PC-3 (cell line): ENCODE measurements around the gene TMEM178B. TPM values are rescaled to one million over a fixed set of nuclear protein-coding genes. Genes with fewer than 3 reads are reported as not detected.
"Not testable (repeated sequence)": the region's sequence is repeated elsewhere in the genome, so short reads cannot be mapped to it uniquely, and the experiment has no call there.

Experiments used
- ATAC-seq: fragments of 200-7000 bp; cut with Tn5 transposase; 2 replicates; pipeline ENCODE4 v1.9.1; 2020; ENCODE audit warnings: mild to moderate bottlenecking, moderate library complexity
- BruUV-seq: library from RNA; stranded (reverse); fragments of 400-500 nt; replicated peaks from 2 replicates; lab custom pipeline; 2021; lab: Mats Ljungman, UMichigan
- CTCF ChIA-PET: fragments of 300-600 bp; sonication (Branson Sonifier 250); formaldehyde crosslinking; loops from one replicate; lab custom pipeline; 2022; ENCODE audit warnings: antibody characterized with exemption; lab: Charles Lee
- POLR2A ChIA-PET: fragments of 300-600 bp; sonication (Branson Sonifier 250); formaldehyde crosslinking; loops from one replicate; lab custom pipeline; 2022; ENCODE audit warnings: antibody characterized with exemption; ENCODE audit not compliant: unreplicated experiment; lab: Charles Lee
- DNase-seq: peaks from one replicate; pipeline ENCODE4 v3.0.0-alpha.2; 2015
- H2AFZ ChIP-seq: fragments of 300-600 bp; sonication (generic); 2 replicates; pipeline ENCODE4 v1.6.0; 2016; ENCODE audit warnings: antibody characterized with exemption, low read length
- H3F3A ChIP-seq: fragments of 300-600 bp; sonication (generic); one replicate; pipeline ENCODE4 v1.6.0; 2017; ENCODE audit warnings: antibody characterized with exemption, low read length, control low read depth, mild to moderate bottlenecking; ENCODE audit not compliant: unreplicated experiment
- H3K27ac ChIP-seq: fragments of 300-600 bp; sonication (generic); 2 replicates; pipeline ENCODE4 v1.5.1; 2016; ENCODE audit warnings: mild to moderate bottlenecking, low read length
- H3K27me3 ChIP-seq: fragments of 300-600 bp; sonication (generic); 2 replicates; pipeline ENCODE4 v1.6.1; 2016; ENCODE audit warnings: low read length, mixed read lengths
- H3K36me3 ChIP-seq: fragments of 300-600 bp; sonication (generic); 2 replicates; pipeline ENCODE4 v1.6.1; 2016; ENCODE audit warnings: low read depth, mixed run types, low read length, mixed read lengths
- H3K4me1 ChIP-seq: fragments of 300-600 bp; sonication (generic); 2 replicates; pipeline ENCODE4 v1.5.1; 2016; ENCODE audit warnings: low read length; ENCODE audit not compliant: insufficient read depth
- H3K4me2 ChIP-seq: fragments of 300-600 bp; sonication (generic); 2 replicates; pipeline ENCODE4 v1.6.0; 2016; ENCODE audit warnings: low read length
- H3K4me3 ChIP-seq: fragments of 300-600 bp; sonication (generic); 2 replicates; pipeline ENCODE4 v1.5.1; 2016; ENCODE audit warnings: mild to moderate bottlenecking, low read length, mixed read lengths
- H3K79me2 ChIP-seq: fragments of 300-600 bp; sonication (generic); 2 replicates; pipeline ENCODE4 v1.6.1; 2017; ENCODE audit warnings: low read length, mixed read lengths
- H3K9ac ChIP-seq: fragments of 300-600 bp; sonication (generic); 2 replicates; pipeline ENCODE4 v1.6.0; 2016; ENCODE audit warnings: mild to moderate bottlenecking, low read length
- H3K9me2 ChIP-seq: fragments of 300-600 bp; sonication (generic); replicated peaks from 2 replicates; pipeline ENCODE4 v1.6.1; 2016; ENCODE audit warnings: mixed run types, low read length, mixed read lengths
- H3K9me3 ChIP-seq: fragments of 300-600 bp; sonication (generic); 2 replicates; pipeline ENCODE4 v1.6.1; 2016; ENCODE audit warnings: low read length, mixed read lengths
- H4K20me1 ChIP-seq: fragments of 300-600 bp; sonication (generic); 2 replicates; pipeline ENCODE4 v1.6.1; 2016; ENCODE audit warnings: low read length, mixed read lengths
- CTCF ChIP-seq: fragments of 300-600 bp; sonication (generic); conservative IDR thresholded peaks from 2 replicates; pipeline ENCODE4 v1.5.1; 2017; ENCODE audit warnings: antibody characterized with exemption, low read depth, mild to moderate bottlenecking, low read length
- EZH2 ChIP-seq: fragments of 300-600 bp; sonication (generic); IDR thresholded peaks from one replicate; pipeline ENCODE4 v1.6.1; 2017; ENCODE audit warnings: antibody characterized with exemption, mild to moderate bottlenecking, low read length; ENCODE audit not compliant: unreplicated experiment
- EZH2phosphoT487 ChIP-seq: fragments of 300-600 bp; sonication (generic); IDR thresholded peaks from 2 replicates; pipeline ENCODE4 v1.6.1; 2018; ENCODE audit warnings: mild to moderate bottlenecking, antibody characterized with exemption, low read length, borderline replicate concordance
- intact Hi-C: fragments of 100-400 bp; cut with micrococcal nuclease; formaldehyde crosslinking; loops from 2 replicates; pipeline ENCODE4 v1.9.0; 2023
- total RNA-seq: library from RNA; depleted of rRNA; stranded (reverse); fragments of >200 nt; gene quantifications from 2 replicates; pipeline ENCODE4 v1.2.3, GENCODE V29; 2014

The TMEM178B gene
- total RNA-seq, 1 experiment from 2014 or later = 0.29 TPM

- Histone ChIP-seq H3K79me2 (no peaks in the 10 kb centered on the region), H4K20me1 (no peaks in the 10 kb centered on the region), H3K4me1 (no peaks in the 10 kb centered on the region), H2AFZ (no peak overlapping the region), H3K27ac (no peak overlapping the region), H3K4me2 (no peak overlapping the region), H3K4me3 (no peak overlapping the region), H3K36me3 (no peaks in the 10 kb centered on the region), H3K9me3 (no peaks in the 10 kb centered on the region), H3F3A (no peaks in the 10 kb centered on the region), H3K9me2 (no peaks in the 10 kb centered on the region), H3K9ac (no peak overlapping the region), H3K27me3 (peaks cover 3% of the 10 kb centered on the region; the same call in 1 of the 2 replicates)
- ATAC-seq (no peak), DNase-seq (no peak)
- no peak for TF ChIP-seq EZH2
- TF ChIP-seq EZH2phosphoT487 = no peak
- TF ChIP-seq CTCF = no peak
- BruUV-seq = no TSS peak
- ChIA-PET CTCF (no interaction called here), POLR2A (no interaction called here)
- intact Hi-C loops = no loop called here
Observed at GRCh38 chr7:141113131-141113530, 39.3 kb downstream of the TMEM178B start.

- TF ChIP-seq EZH2 (no peak), EZH2phosphoT487 (no peak)
- Histone ChIP-seq H3K4me1 (no peaks in the 10 kb centered on the region), H3K79me2 (no peaks in the 10 kb centered on the region), H4K20me1 (no peaks in the 10 kb centered on the region), H3K27me3 (no peaks in the 10 kb centered on the region), H3K4me2 (no peak overlapping the region), H3F3A (no peaks in the 10 kb centered on the region), H3K36me3 (no peaks in the 10 kb centered on the region), H3K4me3 (no peak overlapping the region), H3K9me2 (no peaks in the 10 kb centered on the region), H2AFZ (no peak overlapping the region), H3K9ac (no peak overlapping the region), H3K9me3 (no peaks in the 10 kb centered on the region), H3K27ac (no peak overlapping the region)
- BruUV-seq = no TSS peak
- intact Hi-C loops = no loop called here
- DNase-seq (no peak), ATAC-seq (no peak)
- CTCF ChIA-PET = no interaction called here
- POLR2A ChIA-PET = no interaction called here
Observed at GRCh38 chr7:141114029-141114664, 40.3 kb downstream of the TMEM178B start.

- Histone ChIP-seq H3K36me3 (no peaks in the 10 kb centered on the region), H3K9me2 (no peaks in the 10 kb centered on the region), H3K27ac (no peak overlapping the region), H3K27me3 (peaks cover under 1% of the 10 kb centered on the region; the same call in 1 of the 2 replicates), H3K79me2 (no peaks in the 10 kb centered on the region), H3K4me1 (no peaks in the 10 kb centered on the region), H3K9ac (no peak overlapping the region), H3K9me3 (no peaks in the 10 kb centered on the region), H2AFZ (no peak overlapping the region), H4K20me1 (no peaks in the 10 kb centered on the region), H3K4me3 (no peak overlapping the region), H3F3A (no peaks in the 10 kb centered on the region), H3K4me2 (no peak overlapping the region)
- ATAC-seq (no peak), DNase-seq (no peak)
- POLR2A ChIA-PET = no interaction called here
- TF ChIP-seq CTCF = no peak
- TF ChIP-seq EZH2phosphoT487 = no peak
- no peak for TF ChIP-seq EZH2
- BruUV-seq = no TSS peak
- CTCF ChIA-PET = no interaction called here
- intact Hi-C loops = no loop called here
Observed at GRCh38 chr7:141115965-141116364, 42.1 kb downstream of the TMEM178B start.

GRCh38 chr7:141116661-141117060 is 42.8 kb downstream of the TMEM178B start:
- H2AFZ ChIP-seq, H3K9ac ChIP-seq, H3K4me1 ChIP-seq, POLR2A ChIA-PET, H3K27me3 ChIP-seq, H3F3A ChIP-seq, intact Hi-C loops, H3K4me2 ChIP-seq, H3K36me3 ChIP-seq, BruUV-seq, H3K27ac ChIP-seq, H3K4me3 ChIP-seq, H3K9me2 ChIP-seq, ATAC-seq, H3K79me2 ChIP-seq, DNase-seq, H4K20me1 ChIP-seq, CTCF ChIA-PET, H3K9me3 ChIP-seq: not testable (repeated sequence)
